ENCODE results near the gene PSMB3.

DNA sequence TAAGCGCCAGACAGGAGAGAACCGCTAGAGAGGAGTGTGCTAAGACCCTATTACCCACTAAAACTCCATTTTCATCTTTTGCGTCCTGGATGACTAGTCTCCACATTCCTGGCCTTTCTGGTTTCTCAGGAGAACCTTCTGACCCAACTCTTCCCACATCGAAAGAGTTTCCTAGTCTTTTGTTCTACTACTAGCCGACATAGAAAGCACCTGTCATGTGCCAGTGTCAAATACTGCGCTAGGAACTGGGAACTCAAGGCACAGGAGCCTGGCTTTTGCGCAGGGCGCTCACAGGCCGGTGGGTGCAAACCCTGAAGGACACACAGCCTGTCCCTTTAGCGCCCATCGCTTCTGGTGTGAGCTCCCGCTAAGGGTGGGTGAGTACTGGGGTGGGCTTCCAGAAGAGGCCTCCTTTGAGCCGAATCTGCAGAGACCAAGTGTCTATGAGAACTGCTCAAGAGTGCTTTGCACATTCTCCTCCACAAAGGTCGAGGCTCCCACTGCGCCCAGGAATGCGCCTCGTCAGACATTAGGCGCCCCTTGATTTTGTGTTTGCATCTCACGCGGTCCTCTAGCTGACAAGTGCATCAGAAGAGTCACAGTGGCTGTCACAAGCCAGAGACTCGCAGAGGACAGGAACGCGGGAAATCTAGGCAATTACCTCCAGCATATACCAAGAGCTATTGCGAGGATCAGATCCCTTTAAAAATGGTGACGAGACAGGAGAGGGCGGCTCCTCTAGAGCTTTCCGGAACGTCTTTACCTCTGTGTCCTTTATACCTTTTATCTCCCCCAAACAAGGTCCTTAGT, 2.0 kb upstream of the PSMB3 start:
- TF ChIP-seq, protein P1, sequence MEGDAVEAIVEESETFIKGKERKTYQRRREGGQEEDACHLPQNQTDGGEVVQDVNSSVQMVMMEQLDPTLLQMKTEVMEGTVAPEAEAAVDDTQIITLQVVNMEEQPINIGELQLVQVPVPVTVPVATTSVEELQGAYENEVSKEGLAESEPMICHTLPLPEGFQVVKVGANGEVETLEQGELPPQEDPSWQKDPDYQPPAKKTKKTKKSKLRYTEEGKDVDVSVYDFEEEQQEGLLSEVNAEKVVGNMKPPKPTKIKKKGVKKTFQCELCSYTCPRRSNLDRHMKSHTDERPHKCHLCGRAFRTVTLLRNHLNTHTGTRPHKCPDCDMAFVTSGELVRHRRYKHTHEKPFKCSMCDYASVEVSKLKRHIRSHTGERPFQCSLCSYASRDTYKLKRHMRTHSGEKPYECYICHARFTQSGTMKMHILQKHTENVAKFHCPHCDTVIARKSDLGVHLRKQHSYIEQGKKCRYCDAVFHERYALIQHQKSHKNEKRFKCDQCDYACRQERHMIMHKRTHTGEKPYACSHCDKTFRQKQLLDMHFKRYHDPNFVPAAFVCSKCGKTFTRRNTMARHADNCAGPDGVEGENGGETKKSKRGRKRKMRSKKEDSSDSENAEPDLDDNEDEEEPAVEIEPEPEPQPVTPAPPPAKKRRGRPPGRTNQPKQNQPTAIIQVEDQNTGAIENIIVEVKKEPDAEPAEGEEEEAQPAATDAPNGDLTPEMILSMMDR (IDR thresholded peaks at IDR 0.05) = no peak
- no peak for TF ChIP-seq POLR2A (IDR thresholded peaks at IDR 0.05)

Measured in right lobe of liver (tissue), 4 donors.